Subcutaneous adipose tissue (tissue), 4 donors: Measurements from ENCODE around the gene TRPV4. TPM values are rescaled to one million over a fixed set of nuclear protein-coding genes. Genes with fewer than 3 reads are reported as not detected.

Experiments
- total RNA-seq, 4 donors: library from RNA; depleted of rRNA; stranded (reverse); fragments of >200 nt; gene quantifications; one replicate each; pipeline ENCODE4 v1.1.0, GENCODE V29; 2016
- TF ChIP-seq, protein P1 (sequence below): fragments of 450-650 bp; IDR thresholded peaks from one replicate; pipeline ENCODE4 v1.5.1; 2016; ENCODE audit warnings: low read depth, mild to moderate bottlenecking, control low read depth, antibody characterized with exemption, moderate library complexity

Gene TRPV4
- total RNA-seq, 4 donors from 2014 or later: 0.88 to 1.7 (median 1.2) TPM

DNA sequence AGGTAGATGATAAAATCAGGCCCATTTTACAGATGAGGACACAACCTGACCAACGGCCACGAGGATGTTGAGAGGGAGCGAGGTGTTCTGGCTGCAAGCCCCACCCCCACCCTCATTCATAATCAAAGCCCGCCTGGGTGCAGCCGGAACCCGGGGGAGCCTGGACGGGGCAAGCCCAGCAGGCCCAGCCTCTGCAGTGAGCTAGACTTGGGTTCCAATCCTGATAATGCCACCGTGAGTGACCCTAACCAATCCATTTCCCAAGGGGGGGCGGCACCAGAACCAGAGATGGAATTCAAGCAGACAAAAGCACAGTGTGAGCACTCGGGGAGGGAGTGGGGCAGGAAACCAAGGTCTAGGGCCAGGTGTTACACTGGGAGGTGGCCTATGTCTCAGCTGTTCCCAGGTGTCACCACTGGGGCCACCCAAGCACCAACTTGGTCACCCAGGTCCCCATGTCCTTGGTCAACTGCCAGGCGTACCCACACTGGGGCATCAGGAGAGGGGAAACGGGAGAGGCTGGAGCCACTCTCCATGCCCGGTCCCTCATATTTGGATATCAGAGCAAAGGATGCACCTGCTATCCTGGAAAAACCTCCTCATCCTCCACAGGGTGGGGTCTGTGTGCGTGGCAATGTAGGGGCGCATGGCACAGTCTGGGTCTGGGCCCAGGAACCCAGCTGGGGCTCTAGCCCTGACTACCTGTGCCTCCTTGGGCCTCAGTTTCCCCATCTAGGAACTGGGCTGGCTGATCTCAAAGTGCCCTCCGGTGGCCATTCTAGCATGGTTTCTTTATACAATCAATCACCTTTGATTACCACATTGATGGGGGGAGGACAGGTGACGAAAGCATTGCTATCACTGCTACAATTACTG lies 61.2 kb downstream of the TRPV4 start:
- TF ChIP-seq, protein P1, sequence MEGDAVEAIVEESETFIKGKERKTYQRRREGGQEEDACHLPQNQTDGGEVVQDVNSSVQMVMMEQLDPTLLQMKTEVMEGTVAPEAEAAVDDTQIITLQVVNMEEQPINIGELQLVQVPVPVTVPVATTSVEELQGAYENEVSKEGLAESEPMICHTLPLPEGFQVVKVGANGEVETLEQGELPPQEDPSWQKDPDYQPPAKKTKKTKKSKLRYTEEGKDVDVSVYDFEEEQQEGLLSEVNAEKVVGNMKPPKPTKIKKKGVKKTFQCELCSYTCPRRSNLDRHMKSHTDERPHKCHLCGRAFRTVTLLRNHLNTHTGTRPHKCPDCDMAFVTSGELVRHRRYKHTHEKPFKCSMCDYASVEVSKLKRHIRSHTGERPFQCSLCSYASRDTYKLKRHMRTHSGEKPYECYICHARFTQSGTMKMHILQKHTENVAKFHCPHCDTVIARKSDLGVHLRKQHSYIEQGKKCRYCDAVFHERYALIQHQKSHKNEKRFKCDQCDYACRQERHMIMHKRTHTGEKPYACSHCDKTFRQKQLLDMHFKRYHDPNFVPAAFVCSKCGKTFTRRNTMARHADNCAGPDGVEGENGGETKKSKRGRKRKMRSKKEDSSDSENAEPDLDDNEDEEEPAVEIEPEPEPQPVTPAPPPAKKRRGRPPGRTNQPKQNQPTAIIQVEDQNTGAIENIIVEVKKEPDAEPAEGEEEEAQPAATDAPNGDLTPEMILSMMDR: no peak

DNA sequence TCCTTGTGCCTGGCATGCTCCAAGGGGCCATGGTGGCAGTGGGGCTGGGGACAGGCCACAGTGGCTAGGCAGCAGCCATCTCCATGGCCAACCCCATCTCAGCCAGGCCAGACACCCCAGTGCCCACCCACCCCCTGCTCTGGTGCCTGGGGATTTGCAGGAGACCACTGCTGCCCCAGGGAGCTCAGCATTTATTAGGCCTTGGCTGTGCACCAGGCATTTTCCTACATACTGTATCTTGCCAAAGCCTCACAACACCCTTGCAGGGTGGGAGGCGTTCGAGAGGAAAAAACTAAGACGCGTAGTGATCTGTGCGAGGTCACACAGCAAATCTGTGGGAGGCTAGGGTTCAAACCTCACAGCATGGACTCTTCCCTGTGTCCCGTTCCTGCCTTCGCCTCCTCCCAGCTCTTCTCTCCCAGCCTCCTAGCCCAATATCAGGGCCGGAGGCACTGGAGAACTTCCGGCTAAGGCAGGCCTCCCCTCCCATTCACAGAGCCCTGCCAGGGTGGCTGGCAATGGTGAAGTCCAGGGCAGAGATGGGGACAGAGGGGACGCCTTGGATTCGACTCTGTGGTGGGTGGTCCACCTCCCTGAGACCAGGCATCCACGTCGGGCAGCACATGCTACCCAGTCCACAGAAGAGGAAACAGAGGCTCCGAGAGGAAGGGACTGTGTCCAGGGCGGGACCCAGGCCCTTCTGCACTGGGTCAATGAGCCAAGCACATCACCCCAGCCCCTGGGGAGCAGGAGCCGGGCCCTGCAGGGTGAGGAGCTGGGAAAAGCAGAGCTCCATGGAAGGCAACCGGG lies 62.1 kb downstream of the TRPV4 start:
- TF ChIP-seq, protein P1: no peak

DNA sequence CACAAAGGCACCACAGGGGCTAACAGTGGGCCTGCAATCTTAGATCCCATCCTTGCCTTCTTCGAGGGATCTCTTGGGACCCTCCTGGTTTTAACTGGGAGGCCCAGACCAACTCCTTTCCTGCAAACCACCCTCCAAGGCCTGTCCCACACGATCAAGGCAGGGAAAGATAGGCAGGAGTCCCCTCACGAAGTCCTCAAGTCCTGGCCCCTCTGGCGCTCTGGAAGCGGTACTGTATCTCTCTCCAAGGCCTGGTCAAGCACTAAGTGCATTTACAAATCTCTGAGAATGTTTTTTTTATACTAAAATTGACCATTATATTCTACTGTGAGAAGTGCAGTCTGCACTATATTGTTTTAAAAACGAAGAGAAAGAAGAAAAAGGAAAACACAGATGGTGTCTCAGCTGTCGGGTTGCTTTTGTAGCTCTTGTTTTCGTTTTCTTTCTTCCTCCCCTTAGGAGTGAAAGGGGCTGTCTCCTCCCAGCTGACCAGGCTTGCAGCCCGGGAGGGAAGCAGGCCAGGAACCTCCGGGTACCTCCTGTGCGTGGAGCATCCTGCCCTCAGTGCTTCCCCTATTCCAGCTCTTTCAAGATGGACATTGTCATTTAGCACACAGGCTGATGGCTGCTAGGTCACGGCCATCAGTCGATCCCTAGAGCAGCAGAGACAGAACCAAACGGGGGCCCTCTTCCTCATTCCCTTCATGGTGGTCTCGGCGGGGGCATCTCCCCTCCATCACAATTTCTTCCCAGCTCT lies 62.9 kb downstream of the TRPV4 start:
- TF ChIP-seq, protein P1: no peak

DNA sequence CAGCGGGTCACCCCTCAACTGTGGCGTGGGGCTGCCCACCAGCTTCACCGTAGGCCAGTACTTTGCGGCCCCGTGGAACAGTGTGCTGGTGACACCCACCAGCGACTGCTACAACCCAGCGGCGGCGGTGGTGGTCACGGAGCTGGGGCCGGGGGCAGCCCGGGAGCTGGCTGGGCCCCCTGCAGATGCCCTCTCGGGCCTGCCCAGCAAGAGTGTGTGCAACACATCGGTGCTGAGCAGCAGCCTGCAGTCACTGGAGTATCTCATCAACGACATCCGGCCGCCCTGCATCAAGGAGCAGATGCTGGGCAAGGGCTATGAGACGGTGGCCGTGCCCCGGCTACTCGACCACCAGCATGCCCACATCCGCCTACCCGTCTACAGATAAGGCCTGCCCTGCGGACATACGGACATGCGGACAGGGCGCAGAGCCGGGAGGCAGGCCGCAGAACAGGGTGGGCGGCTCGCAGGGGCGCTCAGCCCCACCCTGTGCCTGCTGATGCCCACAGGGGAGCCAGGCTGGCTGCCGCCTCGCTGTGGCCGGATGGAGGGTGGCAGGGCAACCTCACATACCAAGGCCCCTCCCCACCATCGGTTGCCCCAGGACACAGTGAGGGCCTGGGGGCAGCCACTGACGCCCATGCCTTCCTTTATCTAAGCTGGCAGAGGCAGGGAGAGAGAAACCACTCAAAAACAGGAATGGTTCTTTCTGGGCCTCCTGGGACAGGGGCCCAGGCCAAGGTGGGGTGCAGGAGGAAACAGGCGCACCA lies 64.1 kb downstream of the TRPV4 start:
- TF ChIP-seq, protein P1: no peak

DNA sequence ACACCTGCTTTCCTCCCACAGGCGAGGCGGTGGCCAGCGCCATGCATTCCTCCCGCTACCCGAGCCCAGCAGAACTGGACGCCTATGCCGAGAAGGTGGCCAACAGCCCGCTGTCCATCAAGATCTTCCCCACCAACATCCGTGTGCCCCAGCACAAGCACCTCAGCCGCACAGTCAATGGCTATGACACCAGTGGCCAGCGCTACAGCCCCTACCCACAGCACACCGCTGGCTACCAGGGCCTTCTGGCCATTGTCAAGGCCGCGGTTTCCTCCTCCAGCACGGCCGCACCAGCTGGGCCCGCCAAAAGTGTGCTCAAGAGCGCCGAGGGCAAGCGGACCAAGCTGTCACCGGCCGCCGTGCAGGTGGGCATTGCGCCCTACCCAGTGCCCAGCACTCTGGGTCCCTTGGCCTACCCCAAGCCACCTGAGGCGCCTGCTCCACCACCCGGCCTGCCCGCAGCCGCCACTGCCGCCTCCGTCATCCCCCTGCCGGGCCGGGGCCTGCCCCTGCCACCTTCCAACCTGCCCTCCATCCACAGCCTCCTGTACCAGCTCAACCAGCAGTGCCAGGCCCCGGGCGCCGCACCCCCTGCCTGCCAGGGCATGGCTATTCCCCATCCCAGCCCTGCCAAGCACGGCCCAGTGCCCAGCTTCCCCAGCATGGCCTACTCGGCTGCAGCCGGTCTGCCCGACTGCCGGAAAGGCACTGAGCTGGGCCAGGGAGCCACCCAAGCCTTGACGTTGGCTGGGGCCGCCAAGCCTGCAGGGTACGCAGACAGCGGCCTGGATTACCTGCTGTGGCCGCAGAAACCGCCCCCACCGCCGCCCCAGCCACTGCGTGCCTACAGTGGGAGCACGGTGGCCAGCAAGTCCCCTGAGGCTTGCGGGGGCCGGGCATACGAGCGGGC lies 65.0 kb downstream of the TRPV4 start:
- TF ChIP-seq, protein P1: no peak

DNA sequence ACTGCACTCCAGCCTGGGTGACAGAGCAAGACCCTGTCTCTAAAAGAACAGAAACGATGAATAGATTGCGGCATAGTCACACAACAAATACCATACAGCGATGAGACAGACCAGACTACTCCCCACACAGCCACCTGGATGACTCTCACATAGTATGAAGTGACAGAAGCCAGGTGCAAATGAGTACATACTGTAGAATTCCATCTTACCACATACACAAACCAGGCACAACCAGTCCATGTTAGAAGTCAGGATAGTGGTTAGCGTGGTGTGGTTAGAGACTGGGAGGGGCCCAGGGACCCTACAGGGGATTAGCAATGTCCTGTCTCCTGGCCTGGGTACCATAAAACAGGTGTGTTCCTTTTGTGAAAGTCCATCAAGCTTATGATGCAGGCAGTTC lies 65.7 kb downstream of the TRPV4 start:
- TF ChIP-seq, protein P1: no peak
